HEK293 (cell line): Measurements from ENCODE around the gene TMEM255B.

Experiments used
- CTCF ChIA-PET: fragments of 350-600 bp; formaldehyde crosslinking; extraction: SDS; loops from one replicate; lab custom pipeline; 2021; ENCODE audit warnings: antibody characterized with exemption; lab: Yijun Ruan, JAX
- POLR2A ChIA-PET: fragments of 300-600 bp; formaldehyde crosslinking; extraction: SDS; loops from one replicate; lab custom pipeline; 2020; ENCODE audit warnings: antibody characterized with exemption, inconsistent platforms; lab: Yijun Ruan, JAX
- H3K27ac ChIP-seq: fragments of 200-500 bp; sonication (Bioruptor generic); 2 replicates; pipeline ENCODE4 v1.5.1; 2014; ENCODE audit warnings: low read depth, low read length, control low read depth, inconsistent platforms; ENCODE audit errors: extremely low read depth
- H3K36me3 ChIP-seq, 2 experiments: fragments of 200-500 bp in 1 of 2; sonication (Bioruptor generic) in 1 of 2; 1 replicate in 1 of 2; 2 replicates in 1 of 2; pipeline ENCODE4 v1.5.1; 2014 to 2017; ENCODE audit warnings: inconsistent platforms in 2 of 2, low read length in 2 of 2; ENCODE audit not compliant: control insufficient read depth in 2 of 2, insufficient read depth in 1 of 2
- H3K4me1 ChIP-seq: fragments of 200-500 bp; sonication (Bioruptor generic); 2 replicates; pipeline ENCODE4 v1.5.1; 2014; ENCODE audit warnings: mild to moderate bottlenecking, low read length, inconsistent platforms; ENCODE audit not compliant: control insufficient read depth, insufficient read depth
- H3K4me3 ChIP-seq: 2 replicates; pipeline ENCODE4 v1.5.1; 2011; ENCODE audit warnings: low read depth, mild to moderate bottlenecking, control low read depth, low read length, moderate library complexity
- H3K9me3 ChIP-seq: fragments of 200-500 bp; sonication (Bioruptor generic); 2 replicates; pipeline ENCODE4 v1.5.1; 2014; ENCODE audit warnings: low read depth, low read length, inconsistent platforms; ENCODE audit not compliant: control insufficient read depth, insufficient read depth
- FEZF1 ChIP-seq: fragments of 450-650 bp; formaldehyde crosslinking; IDR thresholded peaks from 2 replicates; pipeline ENCODE4 v1.5.1; 2016; ENCODE audit warnings: missing biosample characterization, missing genetic modification characterization
- GFI1B ChIP-seq: fragments of 450-650 bp; formaldehyde crosslinking; IDR thresholded peaks from 2 replicates; pipeline ENCODE4 v1.5.1; 2016; ENCODE audit warnings: missing biosample characterization, missing genetic modification characterization
- KLF7 ChIP-seq: fragments of 450-650 bp; formaldehyde crosslinking; IDR thresholded peaks from 2 replicates; pipeline ENCODE4 v1.5.1; 2016; ENCODE audit warnings: missing biosample characterization, missing genetic modification characterization, borderline replicate concordance
- SCRT2 ChIP-seq: fragments of 450-650 bp; formaldehyde crosslinking; IDR thresholded peaks from 2 replicates; pipeline ENCODE4 v1.5.1; 2016; ENCODE audit warnings: missing biosample characterization, missing genetic modification characterization
- SP7 ChIP-seq: fragments of 450-650 bp; formaldehyde crosslinking; IDR thresholded peaks from 2 replicates; pipeline ENCODE4 v1.5.1; 2016; ENCODE audit warnings: missing biosample characterization, missing genetic modification characterization
- ZBTB48 ChIP-seq: fragments of 450-650 bp; formaldehyde crosslinking; IDR thresholded peaks from 2 replicates; pipeline ENCODE4 v1.5.1; 2016; ENCODE audit warnings: missing biosample characterization, missing genetic modification characterization
- ZBTB7A ChIP-seq: fragments of 450-650 bp; formaldehyde crosslinking; IDR thresholded peaks from 2 replicates; pipeline ENCODE4 v1.5.1; 2016; ENCODE audit warnings: low read depth, missing biosample characterization, missing genetic modification characterization
- ZBTB8A ChIP-seq: fragments of 450-650 bp; formaldehyde crosslinking; IDR thresholded peaks from 2 replicates; pipeline ENCODE4 v1.5.1; 2016; ENCODE audit warnings: missing biosample characterization, missing genetic modification characterization
- ZNF114 ChIP-seq: fragments of 450-650 bp; formaldehyde crosslinking; IDR thresholded peaks from 2 replicates; pipeline ENCODE4 v1.5.0; 2017; ENCODE audit warnings: missing biosample characterization, missing genetic modification characterization
- ZNF19 ChIP-seq: fragments of 450-650 bp; formaldehyde crosslinking; IDR thresholded peaks from 2 replicates; pipeline ENCODE4; 2016; ENCODE audit warnings: missing biosample characterization, missing genetic modification characterization, low read depth
- ZNF423 ChIP-seq: fragments of 450-650 bp; formaldehyde crosslinking; IDR thresholded peaks from 2 replicates; pipeline ENCODE4 v1.5.1; 2016; ENCODE audit warnings: missing biosample characterization, missing genetic modification characterization
- ZNF426 ChIP-seq: fragments of 450-650 bp; formaldehyde crosslinking; IDR thresholded peaks from 2 replicates; pipeline ENCODE4 v1.5.1; 2017; ENCODE audit warnings: missing biosample characterization, missing genetic modification characterization, mild to moderate bottlenecking, inconsistent platforms, moderate library complexity
- ZNF473 ChIP-seq: fragments of 450-650 bp; formaldehyde crosslinking; IDR thresholded peaks from 2 replicates; pipeline ENCODE4 v1.5.1; 2017; ENCODE audit warnings: missing biosample characterization, missing genetic modification characterization
- ZNF629 ChIP-seq: fragments of 450-650 bp; formaldehyde crosslinking; IDR thresholded peaks from 2 replicates; pipeline ENCODE4 v1.5.1; 2017; ENCODE audit warnings: missing biosample characterization, missing genetic modification characterization
- ZNF76 ChIP-seq: fragments of 450-650 bp; formaldehyde crosslinking; IDR thresholded peaks from 2 replicates; pipeline ENCODE4; 2016; ENCODE audit warnings: low read depth, missing biosample characterization, missing genetic modification characterization, borderline replicate concordance
- ZSCAN23 ChIP-seq: fragments of 450-650 bp; formaldehyde crosslinking; IDR thresholded peaks from 2 replicates; pipeline ENCODE4 v1.5.1; 2016; ENCODE audit warnings: missing biosample characterization, missing genetic modification characterization
- ZXDB ChIP-seq: fragments of 450-650 bp; formaldehyde crosslinking; IDR thresholded peaks from 2 replicates; pipeline ENCODE4 v1.5.1; 2016; ENCODE audit warnings: missing biosample characterization, missing genetic modification characterization
- TF ChIP-seq, protein P1 (sequence below): fragments of 450-650 bp; formaldehyde crosslinking; IDR thresholded peaks from 2 replicates; pipeline ENCODE4 v1.5.1; 2016; ENCODE audit warnings: missing biosample characterization, missing genetic modification characterization
- TF ChIP-seq, protein P2 (sequence below): fragments of 450-650 bp; formaldehyde crosslinking; IDR thresholded peaks from 2 replicates; pipeline ENCODE4 v1.5.1; 2017; ENCODE audit warnings: missing biosample characterization, missing genetic modification characterization
- TF ChIP-seq, protein P3 (sequence below): fragments of 450-650 bp; formaldehyde crosslinking; IDR thresholded peaks from 2 replicates; pipeline ENCODE4 v1.5.1; 2016; ENCODE audit warnings: missing biosample characterization, missing genetic modification characterization
- TF ChIP-seq, protein P4 (sequence below): fragments of 450-650 bp; formaldehyde crosslinking; IDR thresholded peaks from 2 replicates; pipeline ENCODE4 v1.5.1; 2016; ENCODE audit warnings: missing biosample characterization, missing genetic modification characterization
- TF ChIP-seq, protein P5 (sequence below): fragments of 450-650 bp; formaldehyde crosslinking; IDR thresholded peaks from 2 replicates; pipeline ENCODE4 v1.5.1; 2017; ENCODE audit warnings: missing biosample characterization, missing genetic modification characterization
- TF ChIP-seq, protein P6 (sequence below): fragments of 450-650 bp; formaldehyde crosslinking; IDR thresholded peaks from 2 replicates; pipeline ENCODE4 v1.5.1; 2016; ENCODE audit warnings: missing biosample characterization, missing genetic modification characterization

Gene TMEM255B

DNA sequence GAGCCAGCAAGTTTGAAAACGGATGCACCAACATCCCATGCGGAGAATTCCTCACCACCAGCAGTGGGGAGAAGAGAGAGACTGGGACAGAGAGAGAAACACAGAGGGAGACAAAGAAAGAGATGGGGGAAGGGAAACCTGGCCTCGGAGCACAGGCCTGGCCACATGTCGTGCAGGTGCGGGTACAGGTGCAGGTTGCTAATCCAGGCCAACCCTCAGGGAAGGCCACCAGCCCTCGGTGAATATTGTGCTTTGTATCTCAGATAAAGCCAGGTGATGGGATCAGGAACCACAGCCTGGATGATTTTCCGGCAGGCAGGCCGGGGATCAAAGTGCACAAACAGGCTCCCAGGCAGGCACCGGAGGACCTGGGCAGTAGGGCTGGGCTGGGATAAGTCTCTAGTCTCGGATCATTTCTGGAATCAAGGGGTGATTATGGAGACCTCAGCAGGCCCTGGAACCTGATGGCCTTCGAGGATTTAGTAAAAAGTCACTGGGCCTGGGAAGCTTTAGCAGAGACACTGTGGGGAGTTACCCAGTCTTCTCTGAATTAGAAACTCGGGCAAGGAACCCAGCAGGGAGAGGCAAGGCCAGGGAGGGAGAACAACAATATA lies 101.1 kb downstream of the TMEM255B start (continued):
- TF ChIP-seq GFI1B (tag by site-specific recombination) (no peak), ZNF426 (no peak)
- TF ChIP-seq, protein P1, sequence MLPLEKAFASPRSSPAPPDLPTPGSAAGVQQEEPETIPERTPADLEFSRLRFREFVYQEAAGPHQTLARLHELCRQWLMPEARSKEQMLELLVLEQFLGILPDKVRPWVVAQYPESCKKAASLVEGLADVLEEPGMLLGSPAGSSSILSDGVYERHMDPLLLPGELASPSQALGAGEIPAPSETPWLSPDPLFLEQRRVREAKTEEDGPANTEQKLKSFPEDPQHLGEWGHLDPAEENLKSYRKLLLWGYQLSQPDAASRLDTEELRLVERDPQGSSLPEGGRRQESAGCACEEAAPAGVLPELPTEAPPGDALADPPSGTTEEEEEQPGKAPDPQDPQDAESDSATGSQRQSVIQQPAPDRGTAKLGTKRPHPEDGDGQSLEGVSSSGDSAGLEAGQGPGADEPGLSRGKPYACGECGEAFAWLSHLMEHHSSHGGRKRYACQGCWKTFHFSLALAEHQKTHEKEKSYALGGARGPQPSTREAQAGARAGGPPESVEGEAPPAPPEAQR = no peak

DNA sequence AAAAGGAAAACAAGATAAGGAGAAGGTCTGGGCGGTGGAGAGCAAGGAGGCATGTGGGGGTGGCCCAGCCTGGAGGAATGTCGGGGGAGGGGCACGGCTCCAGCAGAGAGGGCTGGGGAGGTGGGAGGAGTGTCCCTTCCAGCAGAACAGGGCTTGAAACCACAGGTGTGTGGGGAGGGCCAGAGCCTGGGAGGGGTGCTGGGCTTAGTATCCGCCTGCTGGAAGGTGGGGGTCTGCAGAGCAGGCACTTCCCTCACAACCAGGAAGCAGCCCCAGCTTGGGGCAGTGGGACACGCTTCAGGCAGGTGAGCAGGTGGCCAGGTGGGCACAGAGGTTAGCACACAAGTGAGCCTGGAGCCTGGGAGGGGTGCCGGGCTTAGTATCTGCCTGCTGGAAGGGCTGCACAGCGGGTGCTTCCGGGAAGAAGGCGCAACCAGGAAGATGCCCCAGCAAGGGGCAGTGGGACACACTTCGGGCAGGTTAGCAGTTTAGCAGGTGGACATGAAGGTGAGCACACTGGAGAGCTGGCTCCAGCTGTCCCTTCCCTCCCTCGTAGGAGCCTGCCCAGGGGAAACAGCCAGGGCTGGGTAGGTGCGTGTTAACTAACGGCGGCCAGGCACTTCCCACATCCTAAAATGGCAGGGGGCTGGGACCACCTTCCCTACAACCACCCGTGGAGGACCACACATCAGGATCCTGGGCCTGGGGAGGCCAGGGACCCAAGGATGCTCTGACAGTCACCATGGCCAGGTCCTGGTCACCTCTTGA lies 101.8 kb downstream of the TMEM255B start:
- no peaks in the 10 kb centered on the region for H3K9me3 ChIP-seq
- H3K27ac ChIP-seq = no peak overlapping the region
- H3K36me3 ChIP-seq = peaks cover 0 to 16% of the 10 kb centered on the region in 2 experiments; a peak in 1 of 3 replicates
- H3K4me3 ChIP-seq = no peak overlapping the region
- ChIA-PET POLR2A (no interaction called here), CTCF (interaction anchor here (0.6 to 0.9 kb wide), 2 partner anchors 39 to 108 kb away, joined by 3 to 4 read pairs; no protein-coding TSS in a partner anchor)
- H3K4me1 ChIP-seq = peaks cover 3% of the 10 kb centered on the region; the same call in 1 of the 2 replicates
- TF ChIP-seq, protein P2, sequence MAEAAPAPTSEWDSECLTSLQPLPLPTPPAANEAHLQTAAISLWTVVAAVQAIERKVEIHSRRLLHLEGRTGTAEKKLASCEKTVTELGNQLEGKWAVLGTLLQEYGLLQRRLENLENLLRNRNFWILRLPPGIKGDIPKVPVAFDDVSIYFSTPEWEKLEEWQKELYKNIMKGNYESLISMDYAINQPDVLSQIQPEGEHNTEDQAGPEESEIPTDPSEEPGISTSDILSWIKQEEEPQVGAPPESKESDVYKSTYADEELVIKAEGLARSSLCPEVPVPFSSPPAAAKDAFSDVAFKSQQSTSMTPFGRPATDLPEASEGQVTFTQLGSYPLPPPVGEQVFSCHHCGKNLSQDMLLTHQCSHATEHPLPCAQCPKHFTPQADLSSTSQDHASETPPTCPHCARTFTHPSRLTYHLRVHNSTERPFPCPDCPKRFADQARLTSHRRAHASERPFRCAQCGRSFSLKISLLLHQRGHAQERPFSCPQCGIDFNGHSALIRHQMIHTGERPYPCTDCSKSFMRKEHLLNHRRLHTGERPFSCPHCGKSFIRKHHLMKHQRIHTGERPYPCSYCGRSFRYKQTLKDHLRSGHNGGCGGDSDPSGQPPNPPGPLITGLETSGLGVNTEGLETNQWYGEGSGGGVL (tag by site-specific recombination) = peak; percentile 88
- TF ChIP-seq ZBTB7A (tag by site-specific recombination) (no peak), KLF7 (tag by site-specific recombination) (peak; percentile 79; the same call in 1 of the 2 replicates), ZNF629 (tag by site-specific recombination) (no peak), SCRT2 (tag by site-specific recombination) (peak; percentile 96), ZNF114 (tag by site-specific recombination) (no peak), ZNF76 (tag by site-specific recombination) (no peak), ZNF19 (no peak), ZXDB (tag by site-specific recombination) (no peak), ZNF423 (tag by site-specific recombination) (0 out of 2 replicates have a peak, but pooled peaks have one; percentile 61), ZBTB48 (tag by site-specific recombination) (no peak), ZSCAN23 (tag by site-specific recombination) (no peak), SP7 (peak; percentile 70), ZBTB8A (tag by site-specific recombination) (peak; percentile 59), FEZF1 (tag by site-specific recombination) (no peak), ZNF473 (no peak)
- TF ChIP-seq, protein P3, sequence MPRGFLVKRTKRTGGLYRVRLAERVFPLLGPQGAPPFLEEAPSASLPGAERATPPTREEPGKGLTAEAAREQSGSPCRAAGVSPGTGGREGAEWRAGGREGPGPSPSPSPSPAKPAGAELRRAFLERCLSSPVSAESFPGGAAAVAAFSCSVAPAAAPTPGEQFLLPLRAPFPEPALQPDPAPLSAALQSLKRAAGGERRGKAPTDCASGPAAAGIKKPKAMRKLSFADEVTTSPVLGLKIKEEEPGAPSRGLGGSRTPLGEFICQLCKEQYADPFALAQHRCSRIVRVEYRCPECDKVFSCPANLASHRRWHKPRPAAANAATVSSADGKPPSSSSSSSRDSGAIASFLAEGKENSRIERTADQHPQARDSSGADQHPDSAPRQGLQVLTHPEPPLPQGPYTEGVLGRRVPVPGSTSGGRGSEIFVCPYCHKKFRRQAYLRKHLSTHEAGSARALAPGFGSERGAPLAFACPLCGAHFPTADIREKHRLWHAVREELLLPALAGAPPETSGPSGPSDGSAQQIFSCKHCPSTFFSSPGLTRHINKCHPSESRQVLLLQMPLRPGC = peak; percentile 59; the same call in 1 of the 2 replicates
- TF ChIP-seq, protein P4, sequence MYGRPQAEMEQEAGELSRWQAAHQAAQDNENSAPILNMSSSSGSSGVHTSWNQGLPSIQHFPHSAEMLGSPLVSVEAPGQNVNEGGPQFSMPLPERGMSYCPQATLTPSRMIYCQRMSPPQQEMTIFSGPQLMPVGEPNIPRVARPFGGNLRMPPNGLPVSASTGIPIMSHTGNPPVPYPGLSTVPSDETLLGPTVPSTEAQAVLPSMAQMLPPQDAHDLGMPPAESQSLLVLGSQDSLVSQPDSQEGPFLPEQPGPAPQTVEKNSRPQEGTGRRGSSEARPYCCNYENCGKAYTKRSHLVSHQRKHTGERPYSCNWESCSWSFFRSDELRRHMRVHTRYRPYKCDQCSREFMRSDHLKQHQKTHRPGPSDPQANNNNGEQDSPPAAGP (tag by site-specific recombination) = peak; percentile 93
- TF ChIP-seq, protein P5, sequence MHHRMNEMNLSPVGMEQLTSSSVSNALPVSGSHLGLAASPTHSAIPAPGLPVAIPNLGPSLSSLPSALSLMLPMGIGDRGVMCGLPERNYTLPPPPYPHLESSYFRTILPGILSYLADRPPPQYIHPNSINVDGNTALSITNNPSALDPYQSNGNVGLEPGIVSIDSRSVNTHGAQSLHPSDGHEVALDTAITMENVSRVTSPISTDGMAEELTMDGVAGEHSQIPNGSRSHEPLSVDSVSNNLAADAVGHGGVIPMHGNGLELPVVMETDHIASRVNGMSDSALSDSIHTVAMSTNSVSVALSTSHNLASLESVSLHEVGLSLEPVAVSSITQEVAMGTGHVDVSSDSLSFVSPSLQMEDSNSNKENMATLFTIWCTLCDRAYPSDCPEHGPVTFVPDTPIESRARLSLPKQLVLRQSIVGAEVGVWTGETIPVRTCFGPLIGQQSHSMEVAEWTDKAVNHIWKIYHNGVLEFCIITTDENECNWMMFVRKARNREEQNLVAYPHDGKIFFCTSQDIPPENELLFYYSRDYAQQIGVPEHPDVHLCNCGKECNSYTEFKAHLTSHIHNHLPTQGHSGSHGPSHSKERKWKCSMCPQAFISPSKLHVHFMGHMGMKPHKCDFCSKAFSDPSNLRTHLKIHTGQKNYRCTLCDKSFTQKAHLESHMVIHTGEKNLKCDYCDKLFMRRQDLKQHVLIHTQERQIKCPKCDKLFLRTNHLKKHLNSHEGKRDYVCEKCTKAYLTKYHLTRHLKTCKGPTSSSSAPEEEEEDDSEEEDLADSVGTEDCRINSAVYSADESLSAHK (tag by site-specific recombination) = no peak
- TF ChIP-seq, protein P6, sequence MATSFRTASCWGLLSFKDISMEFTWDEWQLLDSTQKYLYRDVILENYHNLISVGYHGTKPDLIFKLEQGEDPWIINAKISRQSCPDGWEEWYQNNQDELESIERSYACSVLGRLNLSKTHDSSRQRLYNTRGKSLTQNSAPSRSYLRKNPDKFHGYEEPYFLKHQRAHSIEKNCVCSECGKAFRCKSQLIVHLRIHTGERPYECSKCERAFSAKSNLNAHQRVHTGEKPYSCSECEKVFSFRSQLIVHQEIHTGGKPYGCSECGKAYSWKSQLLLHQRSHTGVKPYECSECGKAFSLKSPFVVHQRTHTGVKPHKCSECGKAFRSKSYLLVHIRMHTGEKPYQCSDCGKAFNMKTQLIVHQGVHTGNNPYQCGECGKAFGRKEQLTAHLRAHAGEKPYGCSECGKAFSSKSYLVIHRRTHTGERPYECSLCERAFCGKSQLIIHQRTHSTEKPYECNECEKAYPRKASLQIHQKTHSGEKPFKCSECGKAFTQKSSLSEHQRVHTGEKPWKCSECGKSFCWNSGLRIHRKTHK (tag by site-specific recombination) = no peak
